Kidney epithelial cell (primary cell): ENCODE measurements around the gene ZBTB8A. TPM values are rescaled to one million over a fixed set of nuclear protein-coding genes. Genes with fewer than 3 reads are reported as not detected.

Source experiments
- DNase-seq: peaks from one replicate; pipeline ENCODE4 v3.0.0-alpha.2; 2010; ENCODE audit warnings: low read depth
- H3K27me3 ChIP-seq: 2 replicates; pipeline ENCODE4 v1.6.0; 2011; ENCODE audit warnings: low read length; ENCODE audit not compliant: control insufficient read depth, insufficient read depth
- H3K36me3 ChIP-seq: 2 replicates; pipeline ENCODE4 v1.5.1; 2011; ENCODE audit warnings: low read length; ENCODE audit not compliant: control insufficient read depth, insufficient read depth
- H3K4me3 ChIP-seq: 2 replicates; pipeline ENCODE4 v1.5.1; 2011; ENCODE audit warnings: low read depth, mild to moderate bottlenecking, control low read depth, low read length
- CTCF ChIP-seq: IDR thresholded peaks from 2 replicates; pipeline ENCODE4 v1.5.1; 2011; ENCODE audit warnings: mild to moderate bottlenecking, moderate library complexity, low read length, control low read depth, inconsistent platforms; ENCODE audit not compliant: insufficient read depth, poor library complexity, severe bottlenecking
- total RNA-seq: library from RNA; depleted of rRNA; stranded (reverse); fragments of >200 nt; gene quantifications from 2 replicates; pipeline ENCODE4 v1.2.3, GENCODE V29; 2015

The ZBTB8A gene
- total RNA-seq, 1 donor from 2014 or later: 7.5 TPM

GRCh38 chr1:32496127-32496526, 43.1 kb upstream of the ZBTB8A start:
- TF ChIP-seq CTCF: no peak
- Histone ChIP-seq H3K27me3 (no peaks in the 10 kb centered on the region), H3K4me3 (no peak overlapping the region), H3K36me3 (no peaks in the 10 kb centered on the region)
- no peak for DNase-seq

- no peak for TF ChIP-seq CTCF
- H3K36me3 ChIP-seq: no peaks in the 10 kb centered on the region
- DNase-seq: no peak
These were observed 40.5 kb upstream of the ZBTB8A start for GRCh38 chr1:32498751-32499150.

GRCh38 chr1:32500387-32501209, 38.6 kb upstream of the ZBTB8A start:
- DNase-seq: no peak
- no peaks in the 10 kb centered on the region for H3K27me3 ChIP-seq
- no peaks in the 10 kb centered on the region for H3K36me3 ChIP-seq
- H3K4me3 ChIP-seq: peak overlapping the region; percentile 51
- TF ChIP-seq CTCF: no peak

More at GRCh38 chr1:32498751-32499150, 40.5 kb upstream of the ZBTB8A start:
- Histone ChIP-seq H3K4me3 (no peak overlapping the region), H3K27me3 (no peaks in the 10 kb centered on the region)

GRCh38 chr1:32501865-32502264, 37.4 kb upstream of the ZBTB8A start:
- DNase-seq: no peak
- TF ChIP-seq CTCF: no peak
- Histone ChIP-seq H3K27me3 (no peaks in the 10 kb centered on the region), H3K36me3 (no peaks in the 10 kb centered on the region), H3K4me3 (no peak overlapping the region)

- no peak for DNase-seq
These were observed 36.1 kb upstream of the ZBTB8A start for GRCh38 chr1:32503153-32503552.

More at GRCh38 chr1:32503153-32503552, 36.1 kb upstream of the ZBTB8A start:
- no peaks in the 10 kb centered on the region for H3K36me3 ChIP-seq
- H3K4me3 ChIP-seq: no peak overlapping the region
- H3K27me3 ChIP-seq: no peaks in the 10 kb centered on the region
- TF ChIP-seq CTCF: no peak
